Effector memory CD8-positive, alpha-beta T cell (primary cell): ENCODE results near the gene FKBP11.
"Not testable (repeated sequence)": the region's sequence is repeated elsewhere in the genome, so short reads cannot be mapped to it uniquely, and the experiment has no call there.

ENCODE experiments used
- ATAC-seq: fragments of 150-1000 bp; cut with Tn5 transposase; replicated peaks from 2 replicates; pipeline ENCODE4 v1.10.0; 2021; ENCODE audit warnings: mild to moderate bottlenecking, moderate library complexity
- DNase-seq, 3 experiments: peaks; one replicate each; pipeline ENCODE4 v3.0.0; 2021
- H3K27ac Mint-ChIP-seq, 2 donors: one replicate each; pipeline ENCODE4 v1.8.0; 2022; ENCODE audit warnings: mild to moderate bottlenecking in 2 of 2, mixed read lengths in 2 of 2, moderate library complexity in 2 of 2
- H3K27me3 Mint-ChIP-seq, 2 donors: one replicate each; pipeline ENCODE4 v1.8.0; 2022; ENCODE audit warnings: mixed read lengths in 2 of 2
- H3K36me3 Mint-ChIP-seq: one replicate; pipeline ENCODE4 v1.8.0; 2022; ENCODE audit warnings: mild to moderate bottlenecking, moderate library complexity, mixed read lengths; ENCODE audit not compliant: insufficient read depth
- H3K4me1 Mint-ChIP-seq, 2 donors: one replicate each; pipeline ENCODE4 v1.8.0; 2022; ENCODE audit warnings: low read depth in 2 of 2, mixed read lengths in 2 of 2
- H3K4me3 Mint-ChIP-seq, 2 donors: one replicate each; pipeline ENCODE4 v1.8.0; 2022; ENCODE audit warnings: mild to moderate bottlenecking in 2 of 2, mixed read lengths in 2 of 2, moderate library complexity in 2 of 2
- H3K9me3 Mint-ChIP-seq, 2 donors: one replicate each; pipeline ENCODE4 v1.8.0; 2022; ENCODE audit warnings: mixed read lengths in 2 of 2

FKBP11 gene

DNA sequence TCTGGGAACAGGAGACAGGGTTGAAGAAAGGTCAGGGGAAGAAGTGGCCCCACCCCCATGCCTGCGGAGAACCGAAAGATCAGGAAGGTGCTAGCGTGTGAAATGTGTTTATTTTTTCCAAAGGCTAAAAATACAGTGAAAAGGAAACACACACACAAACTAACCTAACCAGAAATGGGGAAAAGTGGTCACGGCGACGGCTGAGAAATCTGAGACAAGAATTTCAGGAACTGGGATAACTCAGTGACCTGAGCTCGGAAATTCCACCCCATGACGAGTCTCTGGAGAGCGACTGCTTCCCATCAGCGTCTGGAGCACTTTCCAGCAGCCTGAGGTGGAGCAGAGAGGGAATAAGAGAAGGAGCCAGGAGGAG lies 43.0 kb downstream of the FKBP11 start:
- ATAC-seq = no peak
- H3K27ac Mint-ChIP-seq = no peak overlapping the region
- DNase-seq = no peak
- peaks cover 0 to 7% of the 10 kb centered on the region in 2 donors for H3K4me1 Mint-ChIP-seq
- H3K27me3 Mint-ChIP-seq = peaks cover 27 to 49% of the 10 kb centered on the region in 2 donors
- H3K9me3 Mint-ChIP-seq = no peaks in the 10 kb centered on the region
- no peak overlapping the region for H3K4me3 Mint-ChIP-seq
- H3K36me3 Mint-ChIP-seq = no peaks in the 10 kb centered on the region

DNA sequence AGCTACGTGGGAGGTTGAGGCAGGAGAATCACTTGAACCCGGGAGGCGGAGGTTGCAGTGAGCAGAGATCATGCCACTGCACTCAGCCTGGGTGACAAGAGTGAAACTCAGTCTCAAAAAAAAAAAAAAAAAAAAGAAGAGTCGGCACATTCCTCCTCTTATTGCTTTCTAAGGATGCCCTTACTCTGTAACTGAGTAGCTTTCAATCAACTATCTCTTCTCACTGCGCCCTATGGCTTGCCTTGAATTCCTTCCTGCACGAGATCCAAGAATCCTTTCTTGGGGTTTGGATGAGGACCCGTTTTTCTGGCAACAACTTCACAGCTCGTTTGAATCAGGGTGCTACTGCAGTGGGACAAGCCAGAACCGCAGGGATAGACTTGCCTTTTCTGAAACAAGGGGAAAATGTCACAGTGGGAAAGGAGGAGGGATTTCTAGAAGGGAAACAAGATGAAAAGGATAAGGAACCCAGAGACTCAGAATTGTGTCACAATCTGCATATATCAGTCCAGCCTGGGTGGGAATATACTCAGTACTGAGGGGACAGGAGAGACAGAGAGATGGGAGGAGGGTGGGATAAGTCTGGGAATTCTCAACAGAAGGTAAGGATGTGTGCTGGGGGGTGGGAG lies 43.5 kb downstream of the FKBP11 start:
- ATAC-seq = no peak
- H3K4me1 Mint-ChIP-seq = peaks cover 0 to 7% of the 10 kb centered on the region in 2 donors

DNA sequence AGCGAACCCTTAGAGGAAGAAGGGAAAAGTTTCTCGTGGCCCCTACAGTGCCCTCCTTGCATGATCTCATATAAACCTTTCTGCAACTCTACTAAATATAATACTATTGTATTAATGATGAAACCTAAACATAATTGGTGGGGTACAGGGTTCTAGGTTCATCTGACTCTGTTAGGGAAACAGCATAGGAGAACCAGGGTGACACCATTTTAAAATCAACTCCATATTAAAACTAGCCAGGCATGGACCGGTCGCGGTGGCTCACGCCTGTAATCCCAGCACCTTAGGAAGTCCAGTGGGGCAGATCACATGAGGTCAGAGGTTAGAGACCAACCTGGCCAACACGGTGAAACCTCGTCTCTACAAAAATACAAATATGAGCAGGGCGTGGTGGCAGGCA lies 44.6 kb downstream of the FKBP11 start:
- Mint-ChIP-seq H3K4me3 (no peak overlapping the region), H3K9me3 (no peaks in the 10 kb centered on the region), H3K4me1 (peaks cover 0 to 7% of the 10 kb centered on the region in 2 donors), H3K27me3 (peaks cover 27 to 49% of the 10 kb centered on the region in 2 donors), H3K36me3 (no peaks in the 10 kb centered on the region), H3K27ac (no peak overlapping the region)
- DNase-seq (no peak), ATAC-seq (no peak)

More for the DNA sequence above, 43.5 kb downstream of the FKBP11 start:
- Mint-ChIP-seq H3K9me3 (no peaks in the 10 kb centered on the region), H3K27ac (no peak overlapping the region), H3K27me3 (peaks cover 27 to 49% of the 10 kb centered on the region in 2 donors), H3K4me3 (no peak overlapping the region), H3K36me3 (no peaks in the 10 kb centered on the region)
- no peak for DNase-seq

DNA sequence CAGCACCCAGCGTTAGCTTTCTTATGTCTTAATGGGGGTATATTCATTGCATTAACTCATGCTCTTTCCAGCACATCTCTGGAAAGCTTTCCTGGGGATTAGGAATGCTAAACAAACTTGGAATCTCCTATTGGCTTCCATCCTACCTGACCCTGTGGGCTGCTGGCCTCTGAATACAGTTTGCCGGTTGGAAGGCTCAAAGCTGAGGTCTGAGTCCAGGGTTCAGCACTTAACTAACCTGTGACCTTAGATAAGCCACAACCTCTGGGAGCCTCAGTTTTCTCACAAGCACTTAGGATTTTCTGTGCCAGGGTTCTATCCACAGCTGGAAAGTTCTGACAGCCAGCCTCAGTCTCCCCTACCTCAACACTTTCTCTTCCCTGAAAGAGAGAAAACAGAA lies 46.7 kb downstream of the FKBP11 start:
- no peak overlapping the region for H3K4me3 Mint-ChIP-seq
- DNase-seq (no peak), ATAC-seq (no peak)
- no peaks in the 10 kb centered on the region for H3K9me3 Mint-ChIP-seq
- peaks cover 0 to 7% of the 10 kb centered on the region in 2 donors for H3K4me1 Mint-ChIP-seq
- no peak overlapping the region for H3K27ac Mint-ChIP-seq
- H3K27me3 Mint-ChIP-seq = peaks cover 27 to 49% of the 10 kb centered on the region in 2 donors
- H3K36me3 Mint-ChIP-seq = no peaks in the 10 kb centered on the region

DNA sequence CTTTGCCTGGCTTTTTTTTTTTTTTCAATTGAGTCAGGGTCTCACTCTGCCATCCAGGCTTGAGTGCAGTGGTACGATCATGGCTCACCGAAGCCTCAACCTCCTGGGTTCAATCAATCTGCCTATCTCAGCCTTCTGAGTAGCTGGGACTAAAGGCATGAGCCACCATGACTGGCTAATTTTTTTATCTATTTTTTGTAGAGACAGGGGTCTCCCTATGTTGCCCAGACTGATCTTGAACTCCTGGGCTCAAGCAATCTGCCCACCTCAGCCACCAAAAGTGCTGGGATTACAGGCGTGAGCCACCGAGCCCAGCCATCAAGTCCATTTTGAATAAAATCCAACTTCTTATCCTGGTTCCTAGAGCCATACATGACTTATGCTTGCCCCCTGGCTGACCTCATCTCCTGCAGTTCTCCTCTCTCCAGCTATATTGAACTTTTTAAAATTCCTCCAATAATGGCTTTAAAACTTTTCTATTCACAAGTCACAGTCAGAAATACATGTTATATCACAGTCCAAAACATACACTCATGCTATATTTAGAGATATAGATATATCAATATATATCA lies 49.3 kb downstream of the FKBP11 start:
- H3K27ac Mint-ChIP-seq = no peak overlapping the region
- H3K4me1 Mint-ChIP-seq = no peaks in the 10 kb centered on the region

DNA sequence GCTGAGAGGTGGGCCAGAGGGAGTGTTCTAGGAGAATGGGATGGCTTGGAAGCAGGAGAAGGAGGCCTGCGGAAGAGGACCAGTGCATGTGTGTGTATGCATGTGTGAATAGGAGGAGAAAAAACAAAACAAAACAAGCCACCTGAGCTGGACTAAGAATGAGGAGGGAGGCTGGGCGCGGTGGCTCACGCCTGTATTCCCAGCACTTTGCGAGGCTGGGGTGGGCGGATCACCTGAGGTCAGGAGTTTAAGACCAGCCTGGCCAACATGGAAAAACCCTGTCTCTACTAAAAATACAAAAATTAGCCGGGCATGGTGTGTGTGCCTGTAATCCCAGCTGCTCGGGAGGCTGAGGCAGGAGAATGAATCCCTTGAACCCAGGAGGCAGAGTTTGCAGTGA lies 51.8 kb downstream of the FKBP11 start:
- not testable (repeated sequence) for H3K9me3 Mint-ChIP-seq, DNase-seq, H3K27me3 Mint-ChIP-seq, H3K36me3 Mint-ChIP-seq, ATAC-seq, H3K4me3 Mint-ChIP-seq, H3K27ac Mint-ChIP-seq, H3K4me1 Mint-ChIP-seq

More for the DNA sequence above, 49.3 kb downstream of the FKBP11 start:
- peaks cover 13 to 23% of the 10 kb centered on the region in 2 donors for H3K27me3 Mint-ChIP-seq
- DNase-seq (no peak), ATAC-seq (no peak)
- H3K4me3 Mint-ChIP-seq = no peak overlapping the region
- no peaks in the 10 kb centered on the region for H3K9me3 Mint-ChIP-seq
- H3K36me3 Mint-ChIP-seq = no peaks in the 10 kb centered on the region

DNA sequence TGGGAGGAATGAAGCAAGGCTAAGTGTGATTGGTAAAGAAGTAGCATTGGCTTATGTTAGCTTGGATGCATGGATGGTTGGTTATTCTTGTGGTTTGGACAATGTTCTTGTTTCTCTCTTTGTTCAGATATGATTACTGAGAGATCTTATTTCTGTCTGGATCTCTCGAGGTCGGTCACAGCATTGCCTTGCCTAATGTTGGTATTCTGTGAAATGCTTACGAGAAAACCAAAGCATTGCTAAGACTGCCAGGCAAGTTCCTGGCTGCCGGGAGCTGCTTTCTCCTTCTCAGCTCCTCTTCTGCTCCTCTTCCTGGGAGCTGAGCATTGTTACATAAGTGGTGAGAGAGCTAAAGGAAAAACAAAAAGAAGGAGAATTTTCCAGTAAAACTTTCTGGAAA lies 52.2 kb downstream of the FKBP11 start:
- Mint-ChIP-seq H3K27me3 (peaks cover 0 to 1% of the 10 kb centered on the region in 2 donors), H3K9me3 (no peaks in the 10 kb centered on the region), H3K4me1 (no peaks in the 10 kb centered on the region), H3K27ac (no peak overlapping the region), H3K4me3 (no peak overlapping the region), H3K36me3 (peaks cover 4% of the 10 kb centered on the region)
- no peak for DNase-seq
- ATAC-seq = no peak
